ENCODE measurements around the gene UNC5C.

- TF ChIP-seq POLR2AphosphoS5 (IDR thresholded peaks at IDR 0.05) (no peak), CTCF (IDR thresholded peaks at IDR 0.05 in 8 of 11, conservative IDR thresholded peaks at IDR 0.05 in 3 of 11) (no peak), POLR2A (IDR thresholded peaks at IDR 0.05) (no peak)
Observed at GRCh38 chr4:95197353-95197752, 351.4 kb downstream of the UNC5C start.

All from spleen (tissue), 7 donors.